ENCODE results near the gene SRCAP.
A peak's percentile ranks its signal among the peaks of the same experiment; 100 is the strongest.
"Not testable (repeated sequence)": the region's sequence is repeated elsewhere in the genome, so short reads cannot be mapped to it uniquely, and the experiment has no call there.

The SRCAP gene

DNA sequence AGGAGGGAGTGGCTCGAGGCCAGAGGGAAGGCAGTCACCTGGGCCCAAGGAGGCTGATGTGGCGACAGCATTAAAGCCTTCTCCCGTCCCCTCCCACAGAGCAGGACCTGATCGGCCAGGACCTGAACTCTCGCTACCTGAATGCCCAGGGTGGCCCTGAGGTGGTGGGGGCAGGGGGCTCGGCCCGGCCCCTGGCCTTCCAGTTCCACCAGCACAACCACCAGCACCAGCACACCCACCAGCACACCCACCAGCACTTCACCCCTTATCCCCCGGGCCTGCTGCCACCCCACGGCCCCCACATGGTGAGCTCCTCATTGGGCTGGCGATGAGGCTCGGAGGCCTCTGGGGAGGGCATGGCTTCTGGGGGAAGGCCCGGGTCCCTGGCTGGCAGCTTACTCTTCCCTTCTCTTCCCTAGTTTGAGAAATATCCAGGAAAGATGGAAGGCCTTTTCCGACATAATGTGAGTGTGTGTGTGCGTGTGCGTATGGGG, 34.3 kb upstream of the SRCAP start:
- no peak for DNase-seq

DNA sequence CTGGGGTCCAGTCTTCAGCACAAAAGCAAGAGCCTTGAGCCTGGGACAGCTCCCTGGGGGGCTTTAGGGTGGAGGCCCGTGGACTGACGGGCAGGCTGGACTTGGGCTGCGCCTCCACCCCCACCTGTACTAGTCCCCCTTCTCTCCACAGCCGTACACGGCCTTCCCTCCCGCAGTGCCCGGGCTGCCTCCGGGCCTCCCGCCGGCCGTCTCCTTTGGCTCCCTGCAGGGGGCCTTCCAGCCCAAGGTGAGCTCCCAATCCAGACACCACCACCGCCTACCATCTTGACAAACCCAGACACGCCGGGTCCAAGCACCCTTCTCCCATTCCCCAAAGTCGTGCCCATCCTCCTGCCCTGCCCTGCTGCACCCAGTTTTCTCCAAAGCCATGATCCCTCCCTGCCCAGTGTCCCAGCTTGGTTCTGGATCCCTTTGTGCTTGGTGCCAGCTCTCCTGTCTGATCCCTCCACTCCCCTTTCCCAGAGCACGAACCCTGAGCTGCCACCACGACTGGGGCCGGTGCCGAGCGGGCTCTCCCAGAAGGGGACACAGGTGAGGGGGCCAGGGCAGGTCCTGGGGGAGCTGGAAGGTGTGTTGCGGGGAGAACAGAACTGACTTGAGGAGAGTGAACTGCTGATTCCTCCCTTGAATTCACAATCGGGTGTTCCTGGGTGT, 33.7 kb upstream of the SRCAP start:
- no peak for DNase-seq

DNA sequence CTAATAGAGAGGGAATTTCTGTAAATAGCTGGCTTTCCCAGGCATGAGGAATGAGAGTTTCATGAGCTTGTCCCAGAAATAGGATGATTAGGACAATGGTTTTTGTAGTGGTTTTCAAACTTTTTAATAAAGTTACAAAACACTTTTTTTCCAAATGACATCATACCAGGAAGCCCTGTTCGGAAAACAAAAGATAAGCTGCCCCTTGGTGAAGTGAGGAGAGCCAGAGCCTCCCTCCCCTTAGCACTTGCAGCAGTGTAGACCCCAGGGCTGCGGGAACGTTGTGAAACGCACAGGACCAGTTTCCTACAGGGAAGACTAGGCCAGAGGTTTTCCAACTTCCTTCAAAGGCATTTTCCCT, 33.2 kb upstream of the SRCAP start:
- no peak for DNase-seq

DNA sequence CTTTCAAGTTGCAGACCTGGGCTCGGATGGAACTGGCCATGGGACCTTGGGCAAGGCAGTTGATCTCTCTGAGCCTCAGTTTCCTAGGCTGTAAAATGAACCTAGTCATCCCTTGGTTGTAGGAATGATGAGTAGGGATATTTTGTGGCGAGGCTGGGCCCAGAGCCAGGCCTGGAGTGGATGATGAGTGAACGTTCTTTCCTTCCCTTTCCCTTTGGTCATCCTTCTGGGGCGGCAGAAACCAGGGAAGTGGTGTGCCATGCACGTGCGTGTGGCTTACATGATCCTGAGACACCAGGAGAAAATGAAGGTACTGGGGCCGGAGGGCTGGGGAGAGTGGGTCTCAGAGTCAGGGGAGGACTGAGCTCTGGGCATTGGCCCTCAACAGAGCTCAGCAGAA, 32.3 kb upstream of the SRCAP start:
- no peak for DNase-seq

DNA sequence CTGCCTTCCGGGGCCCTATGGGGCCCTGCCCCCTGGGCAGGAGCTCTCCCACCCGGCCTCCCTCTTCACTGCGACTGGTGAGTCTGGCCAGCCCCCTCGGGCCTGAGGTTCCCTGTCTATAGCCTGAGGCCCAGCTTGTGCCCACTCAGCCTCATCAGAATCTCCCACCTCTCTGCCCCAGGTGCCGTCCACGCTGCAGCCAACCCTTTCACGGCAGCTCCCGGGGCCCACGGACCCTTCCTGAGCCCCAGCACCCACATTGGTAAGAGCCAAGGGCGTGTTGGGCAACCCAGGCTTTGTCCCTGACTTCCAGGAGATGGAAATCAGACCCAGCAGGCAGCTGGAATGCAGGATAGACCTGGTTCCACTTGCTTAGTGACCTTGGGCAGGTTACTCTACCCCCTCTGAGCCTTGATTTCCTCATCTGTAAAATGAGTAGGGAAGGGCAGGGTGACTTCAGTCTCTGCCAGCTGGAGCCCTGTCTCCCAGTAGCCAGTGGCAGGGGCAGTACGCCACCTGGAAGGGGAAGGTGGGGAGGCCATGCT, 31.5 kb upstream of the SRCAP start:
- DNase-seq, result no peak

DNA sequence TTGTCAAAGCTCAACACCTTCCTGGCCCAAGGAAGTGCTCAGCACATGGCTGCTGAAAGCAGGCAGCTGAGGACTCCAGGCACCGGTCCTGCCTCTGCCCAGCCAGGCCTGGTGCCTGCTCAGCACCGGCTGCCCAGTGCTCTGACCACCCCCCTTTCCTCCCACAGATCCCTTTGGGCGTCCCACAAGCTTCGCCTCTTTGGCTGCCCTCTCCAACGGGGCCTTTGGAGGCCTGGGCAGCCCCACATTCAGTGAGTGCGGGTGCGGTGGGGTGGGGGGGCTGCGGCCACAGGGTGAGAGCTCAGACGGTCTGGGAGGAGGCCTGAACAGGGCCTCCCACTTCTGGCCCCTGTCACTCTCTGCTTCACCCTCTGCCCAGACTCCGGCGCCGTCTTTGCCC, 30.6 kb upstream of the SRCAP start:
- no peak for DNase-seq

DNA sequence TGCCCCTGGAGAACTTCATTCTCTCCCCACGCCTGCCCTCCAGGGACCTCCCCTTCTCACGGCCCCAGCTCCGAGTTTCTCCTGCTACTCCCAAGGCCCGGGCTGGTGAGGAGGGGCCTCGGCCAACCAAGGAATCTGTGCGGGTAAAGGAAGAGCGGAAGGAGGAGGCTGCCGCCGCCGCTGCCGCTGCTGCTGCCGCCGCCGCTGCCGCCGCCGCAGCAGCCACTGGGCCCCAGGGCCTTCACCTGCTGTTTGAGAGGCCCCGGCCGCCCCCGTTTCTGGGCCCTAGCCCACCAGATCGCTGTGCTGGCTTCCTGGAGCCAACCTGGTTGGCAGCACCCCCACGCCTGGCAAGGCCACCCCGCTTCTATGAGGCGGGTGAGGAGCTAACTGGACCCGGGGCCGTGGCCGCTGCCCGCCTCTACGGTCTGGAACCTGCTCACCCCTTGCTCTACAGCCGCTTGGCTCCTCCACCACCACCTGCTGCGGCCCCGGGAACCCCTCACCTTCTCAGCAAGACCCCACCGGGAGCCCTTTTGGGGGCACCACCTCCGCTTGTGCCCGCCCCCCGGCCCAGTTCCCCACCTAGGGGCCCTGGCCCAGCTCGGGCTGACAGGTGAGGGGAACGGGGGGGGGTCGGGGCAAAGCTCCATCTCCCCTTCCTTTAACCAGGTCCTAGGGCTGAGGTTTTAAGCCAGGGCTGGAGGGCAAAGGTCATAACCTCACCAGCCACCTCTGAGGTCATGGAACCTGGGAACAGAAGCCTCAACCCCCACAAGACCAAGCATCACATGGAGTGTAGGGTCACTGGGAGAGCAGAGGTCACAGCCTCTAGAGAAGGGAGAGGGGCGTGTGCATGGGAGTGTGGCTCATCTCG, 29.7 kb upstream of the SRCAP start:
- DNase-seq, result no peak

DNA sequence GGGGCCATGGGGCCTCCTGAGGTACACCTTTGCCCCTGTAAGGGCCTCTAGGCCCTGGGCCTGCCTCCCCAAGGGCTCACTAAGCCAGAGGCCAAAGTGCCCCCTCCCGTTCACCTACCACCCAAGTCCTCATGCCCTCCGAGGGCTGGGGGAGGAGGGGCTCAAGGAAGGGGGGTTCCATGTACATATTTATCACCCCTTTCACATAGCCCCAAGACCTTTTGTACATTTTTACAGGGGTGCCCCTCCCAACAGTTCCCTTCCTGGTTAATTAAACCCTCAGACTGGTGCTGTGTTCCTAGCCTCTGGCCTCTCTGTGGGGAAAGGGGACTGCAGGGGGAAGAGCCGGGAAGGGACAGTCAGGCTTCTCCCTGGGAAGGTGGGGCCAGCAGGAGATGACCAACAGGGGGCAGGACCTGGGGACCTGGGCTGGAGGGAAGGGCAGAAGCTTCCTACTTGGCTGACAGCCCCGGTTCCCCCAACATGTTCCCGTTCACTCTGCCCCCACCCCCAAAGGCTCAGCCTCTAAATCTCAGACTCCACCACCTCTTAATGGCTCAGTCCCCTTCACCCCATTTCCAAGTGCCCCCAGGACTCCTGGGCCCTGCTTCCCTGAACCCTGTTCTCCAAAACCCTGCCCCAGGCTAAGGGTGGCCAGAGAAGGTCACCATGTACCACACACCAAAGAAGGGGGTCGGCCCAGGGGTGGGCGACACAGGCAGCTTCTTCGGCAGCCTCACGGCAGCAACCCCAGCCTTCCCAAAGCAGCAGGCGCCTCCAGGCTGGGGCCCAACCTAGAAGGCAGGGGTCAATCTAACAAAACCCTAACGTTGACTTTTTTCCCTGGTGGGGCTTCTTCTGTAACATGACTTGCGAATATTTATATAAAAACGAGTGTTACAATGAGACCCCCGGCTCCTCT, 28.8 kb upstream of the SRCAP start:
- no peak for DNase-seq

DNA sequence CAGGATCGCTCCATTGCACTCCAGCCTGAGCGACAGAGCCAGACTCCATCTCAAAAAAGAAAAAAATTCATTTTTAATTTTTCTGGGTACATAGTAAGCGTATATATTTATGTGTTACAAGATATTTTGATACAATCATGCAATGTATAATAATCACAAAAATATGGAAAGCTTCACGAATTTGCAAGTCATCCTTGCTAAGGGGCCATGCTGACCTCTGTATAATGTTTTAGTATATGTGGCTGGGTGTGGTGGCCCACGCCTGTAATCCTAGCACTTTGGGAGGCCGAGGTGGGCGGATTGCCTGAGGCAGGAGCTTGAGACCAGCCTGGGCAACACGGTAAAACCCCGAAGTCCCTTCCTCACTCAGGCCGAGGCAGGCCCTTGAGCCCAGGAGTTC, 23.8 kb upstream of the SRCAP start:
- no peak for DNase-seq

DNA sequence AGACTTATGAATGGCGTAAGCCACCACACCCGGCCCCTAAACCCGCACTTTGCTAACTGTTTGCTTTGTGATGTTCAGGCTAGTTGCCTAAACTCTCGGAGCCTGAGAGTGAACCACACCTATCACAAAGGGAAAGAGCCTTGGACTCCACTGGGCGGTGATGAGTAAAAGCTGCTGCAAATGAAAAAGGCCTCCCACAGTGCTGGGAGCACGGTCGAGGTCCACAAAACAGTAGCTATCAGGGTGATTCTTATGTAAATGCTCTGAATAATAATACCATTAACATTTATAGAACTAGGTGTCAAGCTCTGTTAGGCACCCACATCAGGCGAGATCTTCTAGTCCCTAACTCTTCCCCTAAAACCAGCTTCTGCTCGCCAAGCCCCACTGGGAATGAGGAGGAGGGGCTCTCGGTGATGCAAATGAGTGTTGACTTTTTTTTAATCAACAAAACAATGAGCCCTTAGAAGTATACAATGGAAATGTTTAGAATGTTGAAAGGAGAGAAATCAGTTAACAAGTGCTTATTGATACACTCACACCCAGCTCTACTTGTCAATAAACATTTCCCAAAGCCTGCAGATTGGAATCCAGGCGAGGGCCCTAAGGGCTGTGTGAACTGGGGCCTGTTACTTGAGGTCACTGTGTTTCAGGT, 20.9 kb upstream of the SRCAP start:
- DNase-seq, result no peak

DNA sequence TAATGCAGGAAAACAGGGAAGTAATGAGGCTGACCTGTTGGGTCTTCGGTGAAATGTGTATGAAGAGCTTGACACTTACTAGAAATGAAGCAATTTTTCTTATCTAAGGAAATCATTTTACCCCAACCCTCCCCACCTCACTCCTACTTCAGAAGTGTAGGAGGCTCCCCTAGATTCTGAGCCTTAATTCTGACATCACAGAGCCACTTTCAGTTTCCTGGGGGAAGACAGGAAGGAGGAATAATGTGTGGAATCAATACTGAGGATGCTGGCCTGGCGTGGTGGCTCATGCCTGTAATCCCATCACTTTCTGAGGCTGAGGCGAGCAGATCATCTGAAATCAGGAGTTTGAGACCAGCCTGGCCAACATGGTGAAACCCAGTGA, 20.4 kb upstream of the SRCAP start:
- DNase-seq, result no peak

DNA sequence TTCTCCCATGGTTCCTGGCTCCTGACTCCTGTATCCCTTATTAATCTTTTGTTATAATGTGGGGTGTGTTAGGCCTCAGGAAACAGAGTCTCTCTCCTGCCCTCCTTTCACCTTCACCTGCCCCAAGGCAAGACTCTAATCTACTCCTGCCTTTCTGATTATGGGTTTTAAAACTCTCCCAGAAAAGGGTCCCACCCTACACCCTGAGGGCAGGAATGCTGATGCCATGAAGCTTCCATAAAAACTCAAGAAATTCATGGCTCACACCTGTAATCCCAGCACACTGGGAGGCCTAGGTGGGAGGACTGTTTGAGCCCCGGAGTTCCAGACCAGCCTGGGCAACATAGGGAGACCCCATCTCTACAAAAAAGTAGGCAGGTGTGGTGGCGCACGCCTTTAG, 18.6 kb upstream of the SRCAP start:
- DNase-seq, result no peak

DNA sequence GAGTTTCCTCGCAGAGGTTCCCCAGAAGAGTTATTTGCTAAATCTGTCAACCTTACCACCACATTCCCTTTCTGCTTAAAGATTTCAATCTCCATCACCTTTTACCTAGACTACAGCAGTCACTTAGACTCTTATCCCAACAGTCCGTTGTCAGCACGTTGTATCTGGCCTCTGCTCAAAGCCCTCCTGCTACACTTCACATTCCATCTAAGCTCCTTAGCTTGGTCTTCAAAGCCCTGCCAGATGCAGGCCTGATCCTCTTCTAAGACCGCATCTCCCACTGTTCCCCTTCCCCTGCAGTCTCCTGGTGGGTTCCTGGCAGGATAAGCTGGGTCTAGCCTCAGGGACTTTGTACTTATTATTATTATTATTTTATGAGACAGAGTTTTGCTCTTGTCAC, 10.3 kb upstream of the SRCAP start:
- DNase-seq, result no peak

DNA sequence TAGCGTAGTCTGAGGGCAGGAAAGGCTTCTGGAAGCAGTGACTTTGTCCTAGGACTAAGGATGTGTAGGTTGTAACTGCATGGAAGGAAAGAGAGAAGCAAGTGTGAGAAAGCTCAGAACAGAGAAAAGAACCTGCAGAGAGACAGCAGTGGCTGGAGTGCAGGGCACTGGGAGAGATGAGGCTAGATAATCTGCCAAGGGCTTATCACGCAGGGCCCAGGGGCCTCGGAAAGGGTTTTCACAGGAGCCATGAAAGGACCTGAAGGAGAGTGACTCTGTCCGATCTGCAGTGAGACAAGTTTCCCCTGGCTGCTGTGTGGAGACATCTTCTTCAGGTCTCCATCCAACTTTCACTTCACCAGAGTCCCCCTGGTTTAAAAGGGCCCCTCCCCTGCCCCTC, 7.1 kb upstream of the SRCAP start:
- no peak for DNase-seq

DNA sequence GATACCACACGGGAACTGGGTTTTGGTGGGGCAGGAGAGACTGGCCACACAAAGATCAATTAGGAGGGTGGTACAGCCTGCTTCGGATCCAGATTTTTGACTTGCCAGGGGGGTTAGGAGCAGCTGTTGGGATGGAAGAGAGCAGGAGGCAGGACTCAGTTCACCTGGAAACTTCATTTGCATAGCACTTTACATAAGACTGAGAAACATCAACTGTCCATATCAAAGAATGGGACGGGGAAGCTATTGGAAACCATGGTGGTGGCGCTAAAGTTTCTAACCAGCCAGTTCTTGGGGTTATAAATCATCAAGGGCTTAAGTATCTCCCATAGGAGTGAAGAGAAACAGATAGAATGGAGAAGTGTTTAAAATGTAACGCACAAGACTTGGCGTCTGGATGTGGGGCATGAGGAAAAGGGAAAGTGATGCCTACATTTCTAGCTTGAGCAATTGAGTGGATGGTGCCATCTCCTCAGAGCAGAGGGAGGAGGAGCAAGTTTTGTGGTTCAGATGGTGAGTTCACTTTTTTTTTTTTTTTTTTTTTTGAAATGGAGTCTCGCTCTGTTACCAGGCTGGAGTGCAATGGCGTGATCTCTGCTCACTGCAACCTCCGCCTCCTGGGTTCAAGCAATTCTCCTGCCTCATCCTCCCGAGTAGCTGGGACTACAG, 6.4 kb upstream of the SRCAP start:
- DNase-seq, result no peak

DNA sequence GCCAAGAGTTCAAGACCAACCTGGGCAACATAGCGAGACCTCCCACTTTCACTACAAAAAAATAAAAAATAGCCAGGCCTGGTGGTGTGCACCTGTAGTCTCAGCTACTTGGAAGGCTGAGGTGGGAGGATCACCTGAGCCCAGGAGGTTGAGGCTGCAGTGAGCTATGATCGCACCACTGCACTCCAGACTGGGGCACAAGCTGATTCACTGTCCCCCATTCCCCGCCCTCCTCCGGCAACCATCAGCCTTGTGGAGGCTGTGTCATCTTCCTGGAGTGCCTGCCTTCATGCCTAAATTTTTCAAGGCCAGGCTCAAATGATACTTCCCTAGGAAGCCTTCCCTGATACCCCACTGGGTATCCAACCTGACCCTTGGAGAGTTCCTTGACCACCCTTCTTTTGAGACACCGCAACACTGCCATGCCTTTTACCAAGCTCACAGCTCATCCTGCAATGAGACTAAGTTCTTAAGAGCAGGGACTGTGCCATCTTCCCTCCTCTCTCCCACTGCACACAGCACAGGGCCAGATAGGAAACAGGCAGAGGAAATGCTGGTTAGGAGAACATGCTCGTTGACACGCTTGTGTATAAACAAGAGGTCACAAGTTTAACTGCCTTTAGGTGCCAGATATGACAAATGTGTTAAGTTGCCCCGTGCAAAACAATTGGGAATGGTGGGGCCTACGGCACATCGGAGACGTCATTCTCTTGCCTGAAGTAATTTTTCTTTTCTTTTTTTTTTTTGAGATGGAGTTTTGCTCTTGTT, 3.9 kb upstream of the SRCAP start:
- DNase-seq, result no peak

DNA sequence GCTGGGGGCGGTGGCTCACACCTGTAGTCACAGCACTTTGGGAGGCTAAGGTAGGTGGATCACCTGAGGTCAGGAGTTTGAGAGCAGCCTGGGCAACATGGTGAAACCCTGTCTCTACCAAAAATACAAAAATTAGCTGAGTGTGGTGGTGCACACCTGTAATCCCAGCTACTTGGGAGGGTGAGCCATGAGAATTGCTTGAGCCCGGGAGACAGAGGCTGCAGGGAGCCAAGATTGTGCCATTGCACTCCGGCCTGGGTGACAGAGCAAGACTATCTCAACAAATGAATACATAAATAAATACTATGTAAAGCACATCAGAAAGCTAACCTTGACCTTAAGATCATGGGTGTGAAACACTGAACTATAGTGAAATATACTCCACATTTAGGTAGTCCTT, 2.3 kb upstream of the SRCAP start:
- not testable (repeated sequence) for DNase-seq

DNA sequence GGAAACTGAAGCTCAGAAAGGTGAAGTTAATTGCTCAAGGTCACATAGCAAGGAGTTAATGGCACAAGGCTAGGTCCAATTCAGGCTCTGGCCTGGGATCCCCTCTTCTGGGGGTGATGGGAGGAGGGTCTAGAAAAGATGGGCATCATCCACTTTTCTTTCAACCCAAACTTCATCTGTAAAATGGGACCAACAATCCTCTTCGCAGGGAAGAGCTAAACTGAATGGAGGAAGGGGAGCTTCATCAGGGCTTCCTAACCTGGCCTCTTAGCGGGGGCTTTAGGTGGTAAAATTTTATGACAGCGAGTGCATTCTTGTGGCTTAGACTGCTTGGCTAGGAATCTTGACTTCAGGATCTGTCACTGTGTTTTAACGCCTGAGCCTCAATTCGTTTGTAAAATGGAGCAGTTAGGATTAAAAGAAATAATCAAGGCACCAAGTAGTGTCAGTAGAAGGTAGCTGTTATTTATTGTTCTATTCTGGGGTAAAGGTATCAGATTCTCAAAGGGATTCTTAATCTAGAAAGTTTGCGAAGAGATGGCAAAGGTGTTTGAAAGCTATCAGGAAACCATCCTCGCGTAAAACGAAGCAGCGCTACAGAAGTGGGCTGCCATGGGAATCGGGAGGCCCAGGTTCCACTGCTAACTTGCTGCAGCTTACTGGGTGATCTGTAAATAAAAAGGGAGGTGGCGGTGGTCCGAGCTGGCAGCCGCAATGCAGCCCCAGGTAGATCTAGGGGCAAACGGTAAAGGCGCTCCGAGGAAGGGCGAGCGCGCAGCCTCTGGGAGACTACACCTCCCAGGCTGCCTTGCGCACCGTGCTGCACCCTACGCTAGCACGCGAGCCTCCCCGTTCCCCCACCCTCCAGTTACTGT, 1.5 kb upstream of the SRCAP start:
- peak; percentile 70 to 95 for DNase-seq

DNA sequence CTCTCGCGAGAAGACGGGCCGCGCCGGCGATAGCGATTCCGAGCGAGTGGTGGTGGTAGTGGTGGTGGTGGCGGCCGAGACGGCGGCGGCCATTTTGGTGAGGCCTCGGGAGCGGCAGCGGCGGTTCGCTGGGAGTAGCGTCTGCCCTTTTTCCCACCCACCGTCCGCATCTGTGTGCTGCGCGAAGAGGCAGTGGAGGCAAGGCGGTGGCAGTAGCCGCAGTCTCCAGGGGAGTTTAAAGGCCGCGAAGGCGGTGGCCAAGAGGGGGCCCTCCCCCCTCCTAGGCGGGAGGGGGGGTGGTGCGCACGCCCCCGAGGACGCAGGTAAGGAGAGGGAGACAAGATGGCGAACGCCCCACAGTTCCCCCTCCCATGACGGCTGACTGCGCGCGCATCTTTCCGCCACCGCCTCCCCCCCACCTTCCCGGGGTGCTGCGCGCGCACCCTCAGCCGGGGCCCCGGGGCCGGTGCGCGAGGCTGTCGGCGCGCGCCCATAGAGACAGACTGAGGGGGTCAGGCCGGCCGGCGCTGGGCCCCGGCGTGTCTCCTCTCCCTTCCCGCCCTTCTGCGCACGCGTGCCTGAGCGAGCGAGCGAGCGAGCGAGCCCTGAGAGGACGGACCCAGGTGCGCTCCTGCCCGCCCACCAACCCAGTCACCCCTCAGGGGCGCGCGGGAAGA, 694 bp upstream of the SRCAP start:
- peak in 1 of 2 experiments; percentile 59 for DNase-seq

Measured in cerebellar nuclear complex (tissue), 1 donor.